Astrocyte of the cerebellum (primary cell): ENCODE measurements around the gene SOX5.

Experiments
- DNase-seq: peaks from one replicate; pipeline ENCODE4 v3.0.0-alpha.2; 2011; ENCODE audit warnings: low read depth
- H3K4me3 ChIP-seq: 2 replicates; pipeline ENCODE4 v1.5.1; 2011; ENCODE audit warnings: mild to moderate bottlenecking, low read depth, low read length, moderate library complexity
- in situ Hi-C: cut with HindIII; loops from 2 replicates; pipeline ENCODE4 v1.10.0; 2017; ENCODE audit warnings: low sequenced_read_pairs
- TF ChIP-seq, protein P1 (sequence below): IDR thresholded peaks from 2 replicates; pipeline ENCODE4 v1.5.1; 2012; ENCODE audit warnings: low read length, low read depth, moderate library complexity, mild to moderate bottlenecking; ENCODE audit errors: missing control alignments

Gene SOX5

GRCh38 chr12:23816394-23816851 is 133.0 kb downstream of the SOX5 start:
- no peak for DNase-seq
- in situ Hi-C loops = no loop called here
- TF ChIP-seq, protein P1, sequence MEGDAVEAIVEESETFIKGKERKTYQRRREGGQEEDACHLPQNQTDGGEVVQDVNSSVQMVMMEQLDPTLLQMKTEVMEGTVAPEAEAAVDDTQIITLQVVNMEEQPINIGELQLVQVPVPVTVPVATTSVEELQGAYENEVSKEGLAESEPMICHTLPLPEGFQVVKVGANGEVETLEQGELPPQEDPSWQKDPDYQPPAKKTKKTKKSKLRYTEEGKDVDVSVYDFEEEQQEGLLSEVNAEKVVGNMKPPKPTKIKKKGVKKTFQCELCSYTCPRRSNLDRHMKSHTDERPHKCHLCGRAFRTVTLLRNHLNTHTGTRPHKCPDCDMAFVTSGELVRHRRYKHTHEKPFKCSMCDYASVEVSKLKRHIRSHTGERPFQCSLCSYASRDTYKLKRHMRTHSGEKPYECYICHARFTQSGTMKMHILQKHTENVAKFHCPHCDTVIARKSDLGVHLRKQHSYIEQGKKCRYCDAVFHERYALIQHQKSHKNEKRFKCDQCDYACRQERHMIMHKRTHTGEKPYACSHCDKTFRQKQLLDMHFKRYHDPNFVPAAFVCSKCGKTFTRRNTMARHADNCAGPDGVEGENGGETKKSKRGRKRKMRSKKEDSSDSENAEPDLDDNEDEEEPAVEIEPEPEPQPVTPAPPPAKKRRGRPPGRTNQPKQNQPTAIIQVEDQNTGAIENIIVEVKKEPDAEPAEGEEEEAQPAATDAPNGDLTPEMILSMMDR = no peak
- H3K4me3 ChIP-seq = no peak overlapping the region

GRCh38 chr12:23815810-23816209 is 133.7 kb downstream of the SOX5 start:
- H3K4me3 ChIP-seq = no peak overlapping the region
- no peak for DNase-seq
- TF ChIP-seq, protein P1 = no peak
- in situ Hi-C loops = no loop called here

- DNase-seq = no peak
- TF ChIP-seq, protein P1 = no peak
- in situ Hi-C loops = no loop called here
- no peak overlapping the region for H3K4me3 ChIP-seq
These were observed 136.3 kb downstream of the SOX5 start for GRCh38 chr12:23813206-23813605.

GRCh38 chr12:23810329-23810902 is 139.1 kb downstream of the SOX5 start:
- no peak overlapping the region for H3K4me3 ChIP-seq
- in situ Hi-C loops = no loop called here
- TF ChIP-seq, protein P1 = no peak
- DNase-seq = no peak

- TF ChIP-seq, protein P1 = no peak
- in situ Hi-C loops = no loop called here
- no peak for DNase-seq
- no peak overlapping the region for H3K4me3 ChIP-seq
These were observed 145.9 kb downstream of the SOX5 start for GRCh38 chr12:23803540-23803939.

- no peak for DNase-seq
- in situ Hi-C loops = no loop called here
- no peak overlapping the region for H3K4me3 ChIP-seq
- TF ChIP-seq, protein P1 = no peak
These were observed 154.0 kb downstream of the SOX5 start for GRCh38 chr12:23795494-23795893.
